AG04450 (cell line): Measurements from ENCODE around the gene GRM2. TPM values are rescaled to one million over a fixed set of nuclear protein-coding genes. Genes with fewer than 3 reads are reported as not detected.

Experiments
- CTCF ChIA-PET: fragments of 300-600, 350-600 bp; formaldehyde crosslinking; extraction: SDS; loops from one replicate; lab custom pipeline; 2022; ENCODE audit warnings: antibody characterized with exemption, inconsistent platforms; lab: Charles Lee
- POLR2A ChIA-PET: fragments of 350-600 bp; formaldehyde crosslinking; extraction: SDS; loops from one replicate; lab custom pipeline; 2021; ENCODE audit warnings: antibody characterized with exemption, inconsistent platforms; lab: Yijun Ruan, JAX
- DNase-seq: peaks from one replicate; pipeline ENCODE4 v3.0.0-alpha.2; 2011; ENCODE audit warnings: low read depth, low spot score
- H3K27ac ChIP-seq: one replicate; pipeline ENCODE4 v1.5.1; 2012; ENCODE audit warnings: low read depth, low read length, control low read depth
- H3K27me3 ChIP-seq: one replicate; pipeline ENCODE4 v1.6.0; 2012; ENCODE audit warnings: low read length; ENCODE audit not compliant: control insufficient read depth, insufficient read depth
- H3K4me3 ChIP-seq: 2 replicates; pipeline ENCODE4 v1.5.1; 2011; ENCODE audit warnings: mild to moderate bottlenecking, low read depth, low read length, control low read depth
- H3K9me3 ChIP-seq: 2 replicates; pipeline ENCODE4 v1.5.1; 2012; ENCODE audit warnings: low read length; ENCODE audit not compliant: control insufficient read depth, insufficient read depth
- polyA plus RNA-seq: library from polyadenylated mRNA; depleted of rRNA; stranded (reverse); fragments of >200 nt; gene quantifications from 2 replicates; pipeline ENCODE4 v1.2.3, GENCODE V29; 2011
- TF ChIP-seq, protein P1 (sequence below): IDR thresholded peaks from 2 replicates; pipeline ENCODE4 v1.5.1; 2011; ENCODE audit warnings: low read depth, low read length, control low read depth, inconsistent platforms

GRM2 gene
- polyA plus RNA-seq, 1 experiment: not detected

DNA sequence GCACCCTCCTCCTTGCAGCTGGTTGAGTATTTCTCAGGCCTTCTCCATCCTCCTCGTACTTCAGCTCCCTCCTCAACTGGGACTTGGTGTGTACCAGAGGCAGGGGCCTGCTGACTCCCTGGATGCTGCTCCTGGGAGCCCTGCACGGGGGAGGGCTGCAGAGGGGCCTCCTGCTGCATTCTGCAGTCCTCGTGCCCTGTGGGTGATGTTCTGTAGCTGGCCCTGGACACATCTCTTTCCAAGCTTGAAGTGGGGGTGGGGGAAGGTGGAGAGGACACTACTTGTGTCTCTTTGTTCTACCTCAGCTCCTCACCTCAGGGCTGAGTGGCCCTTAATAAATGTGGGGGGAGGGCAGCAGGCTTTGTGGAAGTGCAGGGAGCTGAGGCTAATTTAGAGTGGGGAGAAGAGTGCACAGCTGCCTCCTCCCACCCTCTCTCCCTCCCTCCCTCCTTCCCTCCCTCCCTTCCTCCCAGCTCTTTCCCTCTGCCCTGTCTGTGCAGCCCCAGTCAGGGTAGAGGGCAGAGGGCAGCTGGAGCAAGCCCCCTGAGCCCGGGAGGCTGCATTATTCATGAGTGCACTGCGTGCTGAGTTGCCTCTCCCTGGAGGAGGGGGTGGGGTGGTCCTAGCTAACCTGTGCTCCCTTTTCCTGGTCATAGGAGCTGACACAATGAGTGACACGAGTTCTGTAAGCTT is 3.7 kb upstream of the GRM2 start:
- Histone ChIP-seq H3K27me3 (peaks cover 8% of the 10 kb centered on the region), H3K9me3 (no peaks in the 10 kb centered on the region), H3K27ac (no peak overlapping the region), H3K4me3 (no peak overlapping the region)
- POLR2A ChIA-PET: interaction anchor here (0.9 kb wide), 1 partner anchor 21 kb away, joined by 3 read pairs; no protein-coding TSS in a partner anchor
- CTCF ChIA-PET: interaction anchor here (0.6 kb wide), 2 partner anchors 22 to 27 kb away, joined by 5 to 6 read pairs; no protein-coding TSS in a partner anchor
- TF ChIP-seq, protein P1, sequence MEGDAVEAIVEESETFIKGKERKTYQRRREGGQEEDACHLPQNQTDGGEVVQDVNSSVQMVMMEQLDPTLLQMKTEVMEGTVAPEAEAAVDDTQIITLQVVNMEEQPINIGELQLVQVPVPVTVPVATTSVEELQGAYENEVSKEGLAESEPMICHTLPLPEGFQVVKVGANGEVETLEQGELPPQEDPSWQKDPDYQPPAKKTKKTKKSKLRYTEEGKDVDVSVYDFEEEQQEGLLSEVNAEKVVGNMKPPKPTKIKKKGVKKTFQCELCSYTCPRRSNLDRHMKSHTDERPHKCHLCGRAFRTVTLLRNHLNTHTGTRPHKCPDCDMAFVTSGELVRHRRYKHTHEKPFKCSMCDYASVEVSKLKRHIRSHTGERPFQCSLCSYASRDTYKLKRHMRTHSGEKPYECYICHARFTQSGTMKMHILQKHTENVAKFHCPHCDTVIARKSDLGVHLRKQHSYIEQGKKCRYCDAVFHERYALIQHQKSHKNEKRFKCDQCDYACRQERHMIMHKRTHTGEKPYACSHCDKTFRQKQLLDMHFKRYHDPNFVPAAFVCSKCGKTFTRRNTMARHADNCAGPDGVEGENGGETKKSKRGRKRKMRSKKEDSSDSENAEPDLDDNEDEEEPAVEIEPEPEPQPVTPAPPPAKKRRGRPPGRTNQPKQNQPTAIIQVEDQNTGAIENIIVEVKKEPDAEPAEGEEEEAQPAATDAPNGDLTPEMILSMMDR: no peak
- no peak for DNase-seq

DNA sequence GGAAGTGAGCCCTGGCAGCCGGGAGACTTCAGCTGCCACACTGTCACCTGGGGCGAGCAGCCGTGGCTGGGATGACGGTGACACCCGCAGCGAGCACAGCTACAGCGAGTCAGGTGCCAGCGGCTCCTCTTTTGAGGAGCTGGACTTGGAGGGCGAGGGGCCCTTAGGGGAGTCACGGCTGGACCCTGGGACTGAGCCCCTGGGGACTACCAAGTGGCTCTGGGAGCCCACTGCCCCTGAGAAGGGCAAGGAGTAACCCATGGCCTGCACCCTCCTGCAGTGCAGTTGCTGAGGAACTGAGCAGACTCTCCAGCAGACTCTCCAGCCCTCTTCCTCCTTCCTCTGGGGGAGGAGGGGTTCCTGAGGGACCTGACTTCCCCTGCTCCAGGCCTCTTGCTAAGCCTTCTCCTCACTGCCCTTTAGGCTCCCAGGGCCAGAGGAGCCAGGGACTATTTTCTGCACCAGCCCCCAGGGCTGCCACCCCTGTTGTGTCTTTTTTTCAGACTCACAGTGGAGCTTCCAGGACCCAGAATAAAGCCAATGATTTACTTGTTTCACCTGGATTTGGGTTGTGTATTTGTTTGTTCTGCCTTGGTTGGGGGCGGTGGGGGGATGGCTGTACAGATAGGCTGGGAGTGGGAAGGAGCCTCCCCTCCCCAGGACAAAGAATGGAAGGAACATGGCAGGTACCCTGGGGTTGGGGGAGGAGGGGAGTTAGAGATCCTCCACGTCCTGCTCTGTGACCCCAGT is 2.9 kb upstream of the GRM2 start:
- POLR2A ChIA-PET: interaction anchor here (0.7 to 0.9 kb wide), 2 partner anchors 22 to 83 kb away, joined by 3 read pairs; no protein-coding TSS in a partner anchor
- TF ChIP-seq, protein P1: no peak

DNA sequence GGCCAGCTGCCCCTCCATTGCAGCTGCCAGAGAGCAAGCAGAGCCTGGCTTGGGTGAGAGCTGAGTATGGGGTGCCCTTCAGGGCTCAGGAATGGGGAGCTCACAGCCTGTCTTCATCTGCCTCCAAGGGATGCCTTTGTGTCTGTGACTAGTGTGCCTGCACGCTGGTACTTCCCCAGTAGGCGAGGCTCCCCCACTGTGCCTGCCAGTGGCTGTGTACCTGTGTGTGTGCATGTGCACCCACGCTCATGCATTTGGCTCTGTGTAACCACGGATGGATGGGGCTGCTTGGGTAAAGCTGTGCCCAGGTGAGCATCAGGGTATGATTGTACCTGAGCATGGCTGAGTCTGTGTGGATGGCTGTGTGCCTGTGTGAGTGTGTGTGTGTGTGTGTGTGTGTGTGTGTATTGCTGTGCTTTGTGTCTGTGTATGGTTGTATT is 2.3 kb upstream of the GRM2 start:
- no peak overlapping the region for H3K27ac ChIP-seq
- H3K27me3 ChIP-seq: peaks cover 17% of the 10 kb centered on the region
- H3K4me3 ChIP-seq: no peak overlapping the region
- ChIA-PET POLR2A (interaction anchor here (0.7 kb wide), 1 partner anchor 84 kb away, joined by 3 read pairs; no protein-coding TSS in a partner anchor), CTCF (interaction anchor here (1.0 kb wide), 1 partner anchor 315 kb away, joined by 3 read pairs; no protein-coding TSS in a partner anchor)
- no peaks in the 10 kb centered on the region; the same call in 1 of the 2 replicates for H3K9me3 ChIP-seq
- TF ChIP-seq, protein P1: no peak
- DNase-seq: no peak

More for the DNA sequence above, 2.9 kb upstream of the GRM2 start:
- no peak overlapping the region for H3K27ac ChIP-seq
- no peaks in the 10 kb centered on the region; the same call in 1 of the 2 replicates for H3K9me3 ChIP-seq
- CTCF ChIA-PET: interaction anchor here (0.6 kb wide), 1 partner anchor 26 kb away, joined by 6 read pairs; no protein-coding TSS in a partner anchor
- no peak overlapping the region for H3K4me3 ChIP-seq
- DNase-seq: no peak
- peaks cover 15% of the 10 kb centered on the region for H3K27me3 ChIP-seq

DNA sequence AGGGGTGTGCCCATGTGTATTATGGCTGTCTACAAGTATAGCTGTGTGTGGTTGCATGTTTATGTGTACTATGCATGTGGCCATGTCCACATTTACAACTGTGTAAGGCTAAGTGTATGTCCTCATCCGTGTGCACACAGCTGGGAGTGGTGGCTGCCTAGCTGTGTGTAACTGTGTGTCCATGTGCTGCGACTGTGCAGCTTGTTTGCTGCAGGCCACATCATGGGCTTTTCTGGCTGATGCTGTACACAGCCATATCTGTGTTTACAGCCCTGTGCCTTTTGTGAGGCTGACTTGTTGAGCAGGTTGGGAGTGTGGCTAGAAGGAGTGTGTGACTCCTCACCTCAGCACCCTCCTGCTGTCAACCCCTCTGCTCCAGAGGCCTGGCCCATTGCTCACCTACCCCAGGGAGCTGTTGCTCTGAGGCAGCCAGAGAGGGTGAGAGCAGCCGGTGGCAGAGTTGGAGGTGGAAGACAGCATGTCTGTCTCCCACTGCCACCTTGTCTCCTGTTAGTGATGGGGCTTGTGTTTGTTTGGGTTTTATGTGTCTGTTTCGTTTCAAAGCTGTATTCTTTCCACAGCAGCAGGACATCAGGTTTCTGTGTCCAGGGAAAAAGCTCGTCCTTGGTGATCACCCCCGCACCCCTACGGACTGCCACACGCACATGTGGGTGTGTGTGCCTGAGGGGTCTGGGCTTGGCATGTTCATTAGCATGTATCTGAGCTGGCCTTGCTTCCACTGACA is 1.4 kb upstream of the GRM2 start:
- DNase-seq: no peak
- no peak overlapping the region for H3K4me3 ChIP-seq
- no peaks in the 10 kb centered on the region; the same call in 1 of the 2 replicates for H3K9me3 ChIP-seq
- H3K27ac ChIP-seq: no peak overlapping the region
- ChIA-PET POLR2A (no interaction called here), CTCF (interaction anchor here (1.0 to 1.4 kb wide), 2 partner anchors 23 to 316 kb away, joined by 3 read pairs; no protein-coding TSS in a partner anchor)
- H3K27me3 ChIP-seq: peaks cover 17% of the 10 kb centered on the region
- TF ChIP-seq, protein P1: no peak
